ENCODE data around the gene SSX4B. TPM values are rescaled to one million over a fixed set of nuclear protein-coding genes. Genes with fewer than 3 reads are reported as not detected.
"Not testable (repeated sequence)": the region's sequence is repeated elsewhere in the genome, so short reads cannot be mapped to it uniquely, and the experiment has no call there.

Gene SSX4B
- total RNA-seq = not detected in 2 replicates
- polyA plus RNA-seq = not detected in 2 replicates
- polyA plus RNA-seq (2012) = not detected in 2 replicates
- polyA minus RNA-seq (ENCODE audit: low replicate concordance) = 2.0 TPM in 1 of 2 replicates, not detected in the other

- not testable (repeated sequence) for H3K79me2 ChIP-seq (ENCODE audit: control insufficient read depth, insufficient read depth, low read length); H2AFZ ChIP-seq (ENCODE audit: low read length); H3K9me3 ChIP-seq (ENCODE audit: control insufficient read depth, insufficient read depth, low read depth, low read length); H3K4me2 ChIP-seq (ENCODE audit: extremely low read depth, insufficient read depth, low read length); H3K27me3 ChIP-seq (ENCODE audit: control insufficient read depth, insufficient read depth, low read length); H3K27ac ChIP-seq (ENCODE audit: insufficient read depth, low read length); H3K4me1 ChIP-seq (ENCODE audit: control insufficient read depth, extremely low read depth, insufficient read depth, low read length); H3K36me3 ChIP-seq (ENCODE audit: control insufficient read depth, insufficient read depth, low read length); DNase-seq (ENCODE audit: low read depth in 2 of 2); H3K4me3 ChIP-seq (replicated peaks in 1 of 4; ENCODE audit: control extremely low read depth in 1 of 4, insufficient read depth in 1 of 4, low read depth in 3 of 4, low read length in 4 of 4); H3K9ac ChIP-seq (ENCODE audit: insufficient read depth, low read length); H4K20me1 ChIP-seq (ENCODE audit: control insufficient read depth, extremely low read depth, insufficient read depth, low read length)
Measured at GRCh38 chrX:48411860-48412259, at the start of gene SSX4B. SSX4B (minus strand) TSS chrX:48411960; CDS start chrX:48411372, 588 bp downstream.

DNA sequence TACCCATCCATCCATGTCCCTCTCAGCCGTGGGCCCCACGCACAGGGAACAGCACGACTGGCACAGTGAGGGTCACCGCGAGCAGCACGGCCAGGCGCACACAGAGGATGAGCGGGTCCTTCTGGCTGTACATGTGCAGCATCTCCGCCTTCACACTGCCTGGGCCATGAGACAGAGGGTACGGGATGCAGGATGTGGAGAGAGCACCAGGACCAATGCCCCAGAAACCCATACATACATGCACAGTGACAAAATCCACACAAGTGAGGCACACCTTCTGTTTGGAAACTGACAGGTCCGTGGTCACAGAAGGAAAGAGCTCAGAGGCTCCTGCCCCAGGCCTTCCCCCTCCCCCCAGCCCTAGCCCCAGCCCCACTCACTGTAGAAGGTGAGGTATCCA, 48.8 kb upstream of the SSX4B start:
- H3K4me2 ChIP-seq (ENCODE audit: extremely low read depth, insufficient read depth, low read length) = no peak overlapping the region
- no peak overlapping the region for H3K9ac ChIP-seq (ENCODE audit: insufficient read depth, low read length)
- no peaks in the 10 kb centered on the region for H3K36me3 ChIP-seq (ENCODE audit: control insufficient read depth, insufficient read depth, low read length)
- H3K27ac ChIP-seq (ENCODE audit: insufficient read depth, low read length) = no peak overlapping the region
- no peaks in the 10 kb centered on the region for H4K20me1 ChIP-seq (ENCODE audit: control insufficient read depth, extremely low read depth, insufficient read depth, low read length)
- no peak for TF ChIP-seq EZH2 (IDR thresholded peaks at IDR 0.05; ENCODE audit: low read length, missing control alignments)
- no peak for TF ChIP-seq CTCF (conservative IDR thresholded peaks at IDR 0.05 in 1 of 2, IDR thresholded peaks at IDR 0.05 in 1 of 2; ENCODE audit: low read depth in 1 of 2, low read length in 2 of 2)
- H2AFZ ChIP-seq (ENCODE audit: low read length) = no peak overlapping the region
- no peaks in the 10 kb centered on the region for H3K79me2 ChIP-seq (ENCODE audit: control insufficient read depth, insufficient read depth, low read length)
- peaks cover 2% of the 10 kb centered on the region for H3K4me1 ChIP-seq (ENCODE audit: control insufficient read depth, extremely low read depth, insufficient read depth, low read length)
- no peak for DNase-seq (ENCODE audit: low read depth in 2 of 2)
- no peak overlapping the region for H3K4me3 ChIP-seq (replicated peaks in 1 of 4; ENCODE audit: control extremely low read depth in 1 of 4, insufficient read depth in 1 of 4, low read depth in 3 of 4, low read length in 4 of 4)
- no peaks in the 10 kb centered on the region for H3K9me3 ChIP-seq (ENCODE audit: control insufficient read depth, insufficient read depth, low read depth, low read length)
- H3K27me3 ChIP-seq (ENCODE audit: control insufficient read depth, insufficient read depth, low read length) = no peaks in the 10 kb centered on the region

DNA sequence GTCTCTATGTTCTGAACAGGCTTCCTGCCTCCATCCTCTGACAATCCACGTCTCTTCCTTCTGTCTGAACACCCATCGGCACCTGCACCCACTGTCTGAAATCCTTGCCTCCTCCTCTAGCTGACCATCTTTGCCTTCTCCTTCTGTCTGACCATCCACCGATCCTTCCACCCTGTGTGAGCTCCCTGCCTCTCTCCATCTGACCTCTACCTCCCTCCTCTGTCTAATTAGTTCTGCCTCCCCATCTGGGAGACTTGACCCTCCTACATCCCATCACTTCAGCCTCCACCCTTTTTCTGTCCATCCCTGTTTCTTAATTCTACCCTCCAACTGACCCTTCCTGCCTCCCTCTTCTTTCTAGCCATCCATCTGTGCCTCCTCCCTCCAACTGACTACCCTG, 48.3 kb upstream of the SSX4B start:
- no peak overlapping the region for H3K4me2 ChIP-seq (ENCODE audit: extremely low read depth, insufficient read depth, low read length)
- TF ChIP-seq EZH2 (IDR thresholded peaks at IDR 0.05; ENCODE audit: low read length, missing control alignments) = no peak
- TF ChIP-seq CTCF (conservative IDR thresholded peaks at IDR 0.05 in 1 of 2, IDR thresholded peaks at IDR 0.05 in 1 of 2; ENCODE audit: low read depth in 1 of 2, low read length in 2 of 2) = no peak

More for the DNA sequence above, 48.3 kb upstream of the SSX4B start:
- H3K27ac ChIP-seq (ENCODE audit: insufficient read depth, low read length) = no peak overlapping the region
- no peaks in the 10 kb centered on the region for H3K9me3 ChIP-seq (ENCODE audit: control insufficient read depth, insufficient read depth, low read depth, low read length)
- no peak overlapping the region for H3K4me3 ChIP-seq (replicated peaks in 1 of 4; ENCODE audit: control extremely low read depth in 1 of 4, insufficient read depth in 1 of 4, low read depth in 3 of 4, low read length in 4 of 4)
- no peaks in the 10 kb centered on the region for H3K27me3 ChIP-seq (ENCODE audit: control insufficient read depth, insufficient read depth, low read length)
- no peaks in the 10 kb centered on the region for H3K4me1 ChIP-seq (ENCODE audit: control insufficient read depth, extremely low read depth, insufficient read depth, low read length)
- no peaks in the 10 kb centered on the region for H3K79me2 ChIP-seq (ENCODE audit: control insufficient read depth, insufficient read depth, low read length)
- H3K9ac ChIP-seq (ENCODE audit: insufficient read depth, low read length) = no peak overlapping the region
- H4K20me1 ChIP-seq (ENCODE audit: control insufficient read depth, extremely low read depth, insufficient read depth, low read length) = no peaks in the 10 kb centered on the region
- no peak overlapping the region for H2AFZ ChIP-seq (ENCODE audit: low read length)
- no peak for DNase-seq (ENCODE audit: low read depth in 2 of 2)
- no peaks in the 10 kb centered on the region for H3K36me3 ChIP-seq (ENCODE audit: control insufficient read depth, insufficient read depth, low read length)

Data from fibroblast of lung (primary cell).